Renal cortex interstitium (tissue), 11 donors: ENCODE results near the gene IGFBP4. TPM values are rescaled to one million over a fixed set of nuclear protein-coding genes. Genes with fewer than 3 reads are reported as not detected.

Experiments used
- DNase-seq, 11 donors: peaks; one replicate each; pipeline ENCODE4 v3.0.0-alpha.2; 2013; ENCODE audit warnings: low read depth in 9 of 11, low spot score in 4 of 11; ENCODE audit errors: extremely low read depth in 1 of 11
- polyA plus RNA-seq, 3 donors: library from polyadenylated mRNA; unstranded; fragments of 120-200 nt; gene quantifications; one replicate each; pipeline ENCODE4 v1.2.1, GENCODE V29; 2013; ENCODE audit not compliant: insufficient read length in 3 of 3

Gene IGFBP4
- polyA plus RNA-seq, 3 donors: 336 to 355 (median 341) TPM

- DNase-seq: no peak
These were observed 19.9 kb downstream of the IGFBP4 start for GRCh38 chr17:40463122-40463550.

GRCh38 chr17:40464392-40464855 is 21.2 kb downstream of the IGFBP4 start:
- no peak for DNase-seq

- DNase-seq: no peak
These were observed 23.2 kb downstream of the IGFBP4 start for GRCh38 chr17:40466298-40466971.

GRCh38 chr17:40467281-40467867 is 24.1 kb downstream of the IGFBP4 start:
- no peak for DNase-seq

- no peak for DNase-seq
These were observed 25.3 kb downstream of the IGFBP4 start for GRCh38 chr17:40468560-40468959.

- DNase-seq: no peak
These were observed 26.8 kb downstream of the IGFBP4 start for GRCh38 chr17:40469805-40470675.

GRCh38 chr17:40470932-40471828 is 27.9 kb downstream of the IGFBP4 start:
- DNase-seq: no peak

- DNase-seq: no peak
These were observed 28.8 kb downstream of the IGFBP4 start for GRCh38 chr17:40471846-40472732.

- no peak for DNase-seq
These were observed 29.6 kb downstream of the IGFBP4 start for GRCh38 chr17:40472733-40473452.

- no peak for DNase-seq
These were observed 30.5 kb downstream of the IGFBP4 start for GRCh38 chr17:40473573-40474365.

- no peak for DNase-seq
These were observed 31.3 kb downstream of the IGFBP4 start for GRCh38 chr17:40474419-40475002.

GRCh38 chr17:40475234-40475908 is 32.1 kb downstream of the IGFBP4 start:
- DNase-seq: no peak

- no peak for DNase-seq
These were observed 34.5 kb downstream of the IGFBP4 start for GRCh38 chr17:40477796-40478195.

GRCh38 chr17:40478486-40478885 is 35.2 kb downstream of the IGFBP4 start:
- no peak for DNase-seq

- no peak for DNase-seq
These were observed 36.7 kb downstream of the IGFBP4 start for GRCh38 chr17:40479754-40480480.
